Measurements from ENCODE around the gene ETNK2. TPM values are rescaled to one million over a fixed set of nuclear protein-coding genes. Genes with fewer than 3 reads are reported as not detected.
A peak's percentile ranks its signal among the peaks of the same experiment; 100 is the strongest.

Gene ETNK2
- 1 to 10 TPM in 1 of 2 experiments, under 1 TPM in 1; 0.75 to 1.5 TPM for total RNA-seq

DNA sequence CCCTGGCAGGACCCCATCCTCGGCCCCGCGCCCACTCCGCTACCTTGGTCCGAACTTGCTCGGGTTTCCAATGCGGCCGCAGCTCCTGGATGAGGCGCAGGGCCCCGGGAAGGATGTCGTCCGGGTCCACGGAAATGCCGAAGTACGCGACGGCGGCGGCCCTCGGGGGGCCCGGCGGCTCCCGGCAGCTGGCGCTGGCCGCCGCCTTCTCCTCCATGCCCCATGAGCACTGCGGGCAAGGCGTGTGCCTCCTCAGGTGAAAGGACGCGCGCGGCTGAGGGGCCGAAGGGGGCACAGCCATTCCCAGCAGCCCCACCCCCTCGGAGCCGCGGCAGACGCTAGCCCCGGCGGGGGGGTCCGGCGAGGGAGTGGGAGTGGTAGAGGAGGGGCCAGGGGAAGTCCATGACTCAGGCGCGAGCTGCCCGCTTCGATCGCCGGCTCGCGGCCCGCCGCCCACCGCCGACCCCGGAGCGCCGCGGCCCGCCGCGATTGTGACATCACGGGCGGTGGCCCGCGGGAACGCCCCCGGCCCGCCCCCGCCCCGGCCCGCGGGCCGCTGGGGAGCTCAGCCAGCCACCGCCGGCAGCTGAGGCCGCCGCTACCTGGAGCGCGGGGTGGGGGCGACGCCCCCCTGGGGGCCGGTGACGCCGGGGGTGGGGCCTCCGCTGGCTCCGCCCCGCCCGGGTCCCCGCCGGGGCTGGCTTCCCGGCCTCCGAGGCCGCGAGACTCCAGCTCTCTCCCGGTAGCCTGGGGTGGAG, at the start of gene ETNK2:
TSS of gene ETNK2 (minus strand) at position 493 of the 758 bp plus-strand sequence. CDS start at position 301, 192 bp downstream.
- Mint-ChIP-seq H3K36me3 (no peaks in the 10 kb centered on the region), H3K27ac (no peak within 1 kb of the TSS)

DNA sequence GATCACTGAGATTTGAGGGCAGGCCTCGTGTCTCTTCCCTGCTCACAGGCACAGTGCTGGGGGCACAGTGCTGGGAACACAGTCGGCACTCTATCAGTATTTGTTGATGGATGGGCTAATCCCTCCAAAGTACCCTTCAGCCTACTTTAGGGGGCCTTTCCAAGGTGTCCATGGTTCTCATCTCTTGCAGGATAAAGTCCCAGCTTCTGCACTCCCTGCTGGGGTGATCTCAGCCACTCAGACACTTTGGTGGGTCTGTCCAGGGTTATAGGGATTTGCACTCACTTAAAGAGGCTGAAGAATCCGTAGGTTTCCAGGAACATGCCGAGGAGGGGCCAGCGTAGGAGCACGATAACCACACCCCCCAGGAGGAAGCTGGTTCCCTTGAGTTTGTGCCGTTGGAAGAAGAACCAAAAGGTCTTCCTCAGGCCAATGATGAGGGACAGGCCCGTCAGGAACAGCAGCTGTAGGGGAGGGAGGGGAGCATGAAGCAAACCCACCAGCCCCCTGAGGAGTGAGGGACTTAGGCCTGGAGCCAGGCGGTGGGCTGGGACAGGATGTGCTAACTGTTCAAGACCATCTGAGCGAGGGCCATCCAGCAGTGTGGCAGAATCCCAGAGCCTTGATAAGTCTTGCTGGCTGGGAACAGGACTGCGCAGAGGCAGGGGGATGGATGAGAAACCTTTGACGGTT, 49.6 kb upstream of the ETNK2 start:
- peaks cover 2% of the 10 kb centered on the region for H3K4me1 Mint-ChIP-seq
- no peak overlapping the region for H3K27ac Mint-ChIP-seq
- POLR2A ChIA-PET = no interaction called here
- ATAC-seq (ENCODE audit: low read depth) = no peak
- no peaks in the 10 kb centered on the region for H3K9me3 Mint-ChIP-seq
- H3K4me3 Mint-ChIP-seq = no peak overlapping the region
- peaks cover 23% of the 10 kb centered on the region for H3K27me3 Mint-ChIP-seq
- no peak for DNase-seq
- no peaks in the 10 kb centered on the region for H3K36me3 Mint-ChIP-seq

More for the DNA sequence above, at the start of gene ETNK2:
- ATAC-seq (ENCODE audit: low read depth) (peak; percentile 60), DNase-seq (peak; percentile 65)
- peaks cover 14% of the 10 kb centered on the region for H3K27me3 Mint-ChIP-seq
- no peaks in the 10 kb centered on the region for H3K4me1 Mint-ChIP-seq
- peak within 1 kb of the TSS; percentile 65 for H3K4me3 Mint-ChIP-seq
- no peaks in the 10 kb centered on the region for H3K9me3 Mint-ChIP-seq
- POLR2A ChIA-PET = interaction anchor here (1.0 kb wide), 1 partner anchor 10 kb away, joined by 3 read pairs; no protein-coding TSS in a partner anchor

GRCh38 chr1:204199579-204199978, 47.7 kb upstream of the ETNK2 start:
- Mint-ChIP-seq H3K4me1 (peaks cover 9% of the 10 kb centered on the region), H3K9me3 (peaks cover 5% of the 10 kb centered on the region), H3K27ac (no peak overlapping the region), H3K27me3 (peaks cover 8% of the 10 kb centered on the region), H3K4me3 (no peak overlapping the region), H3K36me3 (no peaks in the 10 kb centered on the region)
- POLR2A ChIA-PET = no interaction called here
- ATAC-seq (ENCODE audit: low read depth) (no peak), DNase-seq (no peak)

- peaks cover 4% of the 10 kb centered on the region for H3K27me3 Mint-ChIP-seq
- peaks cover 5% of the 10 kb centered on the region for H3K9me3 Mint-ChIP-seq
- ATAC-seq (ENCODE audit: low read depth) (peak; percentile 32), DNase-seq (no peak)
- no peak overlapping the region for H3K4me3 Mint-ChIP-seq
- H3K27ac Mint-ChIP-seq = no peak overlapping the region
- no peaks in the 10 kb centered on the region for H3K36me3 Mint-ChIP-seq
- POLR2A ChIA-PET = no interaction called here
- H3K4me1 Mint-ChIP-seq = peaks cover 11% of the 10 kb centered on the region
These were observed 46.8 kb upstream of the ETNK2 start for GRCh38 chr1:204198348-204199340.

- Mint-ChIP-seq H3K27me3 (peaks cover 11% of the 10 kb centered on the region), H3K27ac (no peak overlapping the region)
These were observed 45.2 kb upstream of the ETNK2 start for GRCh38 chr1:204197068-204197467.

DNA sequence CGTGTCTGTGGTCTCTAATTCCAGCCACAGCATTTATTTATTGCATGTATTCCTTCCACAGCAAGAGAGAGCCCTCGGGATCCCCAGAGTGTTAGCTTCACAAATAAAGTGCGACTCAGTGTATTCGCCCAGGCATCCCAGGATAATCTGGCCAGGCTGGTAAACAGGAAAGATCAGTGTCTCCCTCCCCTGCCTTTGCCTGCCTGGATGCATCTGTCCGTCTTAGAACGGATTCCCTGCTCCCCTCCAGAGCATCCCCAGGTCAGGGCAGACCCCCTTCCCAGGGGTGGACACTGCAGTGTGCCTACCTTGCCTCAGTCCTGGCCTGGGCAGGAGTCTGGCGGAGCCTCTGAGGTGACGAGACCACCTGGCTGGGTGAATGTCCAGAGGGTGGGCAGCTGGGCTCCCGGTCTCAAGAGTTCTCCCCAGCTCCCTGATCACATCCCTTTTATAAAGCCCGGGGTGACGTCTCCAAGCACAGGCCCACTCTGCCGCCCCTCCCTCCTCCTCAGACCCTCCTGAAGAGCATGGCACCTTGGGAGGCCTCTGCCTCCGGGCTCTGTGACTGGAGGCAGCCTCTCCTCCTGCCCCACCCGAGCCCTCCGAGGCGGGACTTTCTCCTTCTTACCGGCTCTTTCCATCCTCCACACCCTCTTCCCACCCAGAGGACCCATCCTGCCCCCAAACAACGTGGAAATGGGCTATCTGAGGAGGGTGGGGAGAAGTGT, 44.4 kb upstream of the ETNK2 start, which contains the start of gene KISS1:
TSS of gene KISS1 (minus strand) at position 424 of the 728 bp plus-strand sequence. CDS start 3,615 bp downstream, outside the sequence.
- Mint-ChIP-seq H3K9me3 (peaks cover 5% of the 10 kb centered on the region), H3K27me3 (peaks cover 15% of the 10 kb centered on the region), H3K27ac (no peak within 1 kb of the TSS), H3K4me1 (peaks cover 9% of the 10 kb centered on the region), H3K4me3 (no peak within 1 kb of the TSS), H3K36me3 (no peaks in the 10 kb centered on the region)
- ATAC-seq (ENCODE audit: low read depth) = no peak
- POLR2A ChIA-PET = no interaction called here
- DNase-seq = no peak

More at GRCh38 chr1:204197068-204197467, 45.2 kb upstream of the ETNK2 start:
- POLR2A ChIA-PET = no interaction called here
- Mint-ChIP-seq H3K9me3 (peaks cover 5% of the 10 kb centered on the region), H3K36me3 (no peaks in the 10 kb centered on the region), H3K4me3 (no peak overlapping the region), H3K4me1 (peaks cover 9% of the 10 kb centered on the region)
- DNase-seq (no peak), ATAC-seq (ENCODE audit: low read depth) (no peak)

DNA sequence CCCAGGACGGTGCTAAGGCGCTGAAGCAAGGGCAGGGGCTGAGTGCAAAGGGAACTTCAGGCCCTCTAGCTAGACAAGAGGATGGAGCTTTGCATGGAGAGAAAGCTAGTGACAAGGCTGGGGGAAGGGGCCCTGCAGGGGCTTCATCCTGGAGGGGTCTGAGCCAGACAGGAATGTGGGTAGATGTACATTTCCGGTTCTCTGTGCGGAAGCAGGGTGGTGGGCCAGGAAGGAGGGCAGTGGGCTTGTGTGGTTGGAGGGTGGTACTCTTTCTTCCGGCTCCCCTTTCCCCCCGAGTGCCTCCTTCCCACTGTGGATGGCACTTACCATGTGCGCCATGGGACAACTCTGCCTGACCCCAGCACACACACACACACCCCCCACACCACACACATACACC, 42.9 kb upstream of the ETNK2 start:
- POLR2A ChIA-PET = no interaction called here
- peaks cover 5% of the 10 kb centered on the region for H3K9me3 Mint-ChIP-seq
- ATAC-seq (ENCODE audit: low read depth) (no peak), DNase-seq (no peak)
- no peak overlapping the region for H3K4me3 Mint-ChIP-seq
- H3K27me3 Mint-ChIP-seq = peaks cover 23% of the 10 kb centered on the region
- peak overlapping the region; percentile 25 for H3K27ac Mint-ChIP-seq
- no peaks in the 10 kb centered on the region for H3K36me3 Mint-ChIP-seq
- peaks cover 15% of the 10 kb centered on the region for H3K4me1 Mint-ChIP-seq

GRCh38 chr1:204194080-204194479, 42.2 kb upstream of the ETNK2 start:
- H3K4me3 Mint-ChIP-seq = no peak overlapping the region
- no peaks in the 10 kb centered on the region for H3K36me3 Mint-ChIP-seq
- DNase-seq = no peak
- H3K27ac Mint-ChIP-seq = no peak overlapping the region
- H3K4me1 Mint-ChIP-seq = peaks cover 18% of the 10 kb centered on the region
- peaks cover 29% of the 10 kb centered on the region for H3K27me3 Mint-ChIP-seq
- peaks cover 5% of the 10 kb centered on the region for H3K9me3 Mint-ChIP-seq
- POLR2A ChIA-PET = no interaction called here
- no peak for ATAC-seq (ENCODE audit: low read depth)

DNA sequence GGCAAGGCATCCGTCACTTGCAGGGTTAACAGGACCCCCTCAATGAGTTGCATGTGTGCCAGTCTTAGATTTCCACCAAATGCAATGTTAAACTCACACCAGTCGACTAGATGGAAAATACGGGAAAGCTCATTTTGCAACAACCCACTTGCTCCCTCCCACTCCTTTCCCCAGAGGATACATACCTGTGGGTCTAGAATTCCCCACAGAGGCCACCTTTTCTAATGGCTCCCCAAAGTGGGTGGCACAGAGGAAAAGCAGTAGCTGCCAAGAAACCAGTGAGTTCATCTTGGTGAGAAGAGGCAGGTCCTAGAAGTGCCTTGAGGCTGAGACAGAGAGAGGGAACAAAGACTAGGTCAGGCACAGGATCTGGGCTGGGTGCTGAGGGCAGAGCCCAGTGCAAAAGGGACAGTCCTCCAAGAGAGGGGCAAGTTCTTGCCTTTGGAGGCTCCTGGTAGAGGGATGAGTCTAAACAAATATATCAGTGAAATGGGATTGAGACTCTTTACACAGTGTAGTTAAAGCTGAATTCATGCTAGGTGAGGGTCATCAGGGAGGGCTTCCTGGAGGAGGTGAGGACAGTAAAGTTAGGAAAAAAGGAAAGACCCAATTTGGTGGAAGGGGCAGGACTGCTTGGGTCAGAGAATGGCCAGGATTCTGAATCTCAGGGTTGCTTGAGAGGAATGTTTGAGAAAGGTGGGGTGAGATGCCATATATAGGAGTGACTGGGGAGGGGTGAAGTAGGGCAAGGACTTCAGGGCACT, 40.9 kb upstream of the ETNK2 start:
- no peak for ATAC-seq (ENCODE audit: low read depth)
- no peak overlapping the region for H3K27ac Mint-ChIP-seq
- H3K27me3 Mint-ChIP-seq = peaks cover 39% of the 10 kb centered on the region
- H3K36me3 Mint-ChIP-seq = no peaks in the 10 kb centered on the region
- H3K9me3 Mint-ChIP-seq = peaks cover 5% of the 10 kb centered on the region
- DNase-seq = no peak
- peaks cover 22% of the 10 kb centered on the region for H3K4me1 Mint-ChIP-seq
- POLR2A ChIA-PET = no interaction called here
- H3K4me3 Mint-ChIP-seq = no peak overlapping the region

DNA sequence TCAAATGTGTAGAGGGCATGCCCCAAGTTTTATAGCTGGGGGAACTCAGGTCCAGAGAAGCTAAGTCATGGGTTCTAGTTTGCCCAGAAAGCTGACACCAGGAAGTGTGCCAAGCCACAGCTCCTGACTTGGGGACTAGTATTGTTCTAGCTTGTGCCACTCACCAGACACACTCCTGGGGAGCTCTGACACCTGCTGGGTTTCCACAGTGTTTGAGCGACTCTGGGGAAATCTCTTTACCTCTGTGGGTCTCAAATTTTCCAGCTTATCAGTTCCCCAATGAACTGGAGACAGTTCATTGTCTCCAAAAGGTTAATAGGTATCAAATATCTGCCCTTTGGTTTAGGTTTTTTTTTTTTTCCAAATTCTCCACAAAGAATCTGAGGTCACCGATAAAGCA, 40.2 kb upstream of the ETNK2 start:
- Mint-ChIP-seq H3K9me3 (peaks cover 5% of the 10 kb centered on the region), H3K4me1 (peaks cover 22% of the 10 kb centered on the region), H3K27ac (no peak overlapping the region), H3K27me3 (peaks cover 44% of the 10 kb centered on the region), H3K4me3 (no peak overlapping the region), H3K36me3 (no peaks in the 10 kb centered on the region)
- POLR2A ChIA-PET = no interaction called here
- DNase-seq = no peak
- ATAC-seq (ENCODE audit: low read depth) = no peak

DNA sequence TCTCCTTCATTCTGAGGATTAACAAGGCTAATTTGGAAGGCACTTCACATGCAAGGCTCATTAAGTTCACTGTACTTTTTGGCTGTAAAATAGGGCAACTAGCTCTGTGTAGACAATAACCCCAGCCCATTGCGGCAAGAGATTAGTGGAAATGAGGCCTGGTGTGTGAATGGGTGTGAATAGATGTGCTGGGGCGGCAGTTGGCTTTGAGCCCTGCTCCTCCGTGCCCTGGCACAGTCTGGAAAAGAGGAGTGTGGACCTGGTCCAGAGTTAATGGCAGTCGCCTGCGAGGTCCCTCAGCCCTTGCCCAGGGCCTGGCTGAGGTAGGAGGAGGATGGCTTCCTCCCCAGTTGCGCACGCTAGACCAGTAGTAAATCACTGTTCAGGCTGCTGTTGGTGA, 39.6 kb upstream of the ETNK2 start:
- no peak overlapping the region for H3K4me3 Mint-ChIP-seq
- H3K4me1 Mint-ChIP-seq = peaks cover 22% of the 10 kb centered on the region
- no peaks in the 10 kb centered on the region for H3K36me3 Mint-ChIP-seq
- peaks cover 48% of the 10 kb centered on the region for H3K27me3 Mint-ChIP-seq
- no peak overlapping the region for H3K27ac Mint-ChIP-seq
- peaks cover 5% of the 10 kb centered on the region for H3K9me3 Mint-ChIP-seq
- POLR2A ChIA-PET = interaction anchor here (1.0 kb wide), 1 partner anchor 187 kb away, joined by 3 read pairs; no protein-coding TSS in a partner anchor
- DNase-seq (no peak), ATAC-seq (ENCODE audit: low read depth) (no peak)

All from activated naive CD8-positive, alpha-beta T cell treated with anti-CD3 and anti-CD28 coated beads, Interleukin-2, amount 10 ng/mL, durations not matched to agents 7 days and 5 days (primary cell).